ENCODE results near the gene ZNF302. TPM values are rescaled to one million over a fixed set of nuclear protein-coding genes. Genes with fewer than 3 reads are reported as not detected.
"Not testable (repeated sequence)": the region's sequence is repeated elsewhere in the genome, so short reads cannot be mapped to it uniquely, and the experiment has no call there.

ZNF302 gene
- total RNA-seq, 2 donors from 2014 or later, result 14.4 to 17.6 TPM

- not testable (repeated sequence) for H3K9me3 Mint-ChIP-seq; H3K36me3 Mint-ChIP-seq; H3K27ac Mint-ChIP-seq; ATAC-seq; H3K4me3 Mint-ChIP-seq; DNase-seq (ENCODE audit: low spot score); H3K27me3 Mint-ChIP-seq
- H3K4me1 Mint-ChIP-seq (ENCODE audit: low read depth in 2 of 2), result peaks cover 9 to 27% of the 10 kb centered on the region in 2 donors
Measured at GRCh38 chr19:34665275-34665674, 12.2 kb upstream of the ZNF302 start.

- DNase-seq (ENCODE audit: low spot score) (no peak), ATAC-seq (no peak)
- H3K27ac Mint-ChIP-seq, result peak overlapping the region in 1 of 2 donors; percentile 92
- no peaks in the 10 kb centered on the region for H3K9me3 Mint-ChIP-seq
- peaks cover 9 to 27% of the 10 kb centered on the region in 2 donors for H3K4me1 Mint-ChIP-seq (ENCODE audit: low read depth in 2 of 2)
- no peaks in the 10 kb centered on the region for H3K36me3 Mint-ChIP-seq
- H3K4me3 Mint-ChIP-seq, result no peak overlapping the region
- no peaks in the 10 kb centered on the region for H3K27me3 Mint-ChIP-seq
Measured at GRCh38 chr19:34666200-34666957, 11.1 kb upstream of the ZNF302 start.

GRCh38 chr19:34666958-34667265 lies 10.6 kb upstream of the ZNF302 start:
- H3K9me3 Mint-ChIP-seq, result no peaks in the 10 kb centered on the region
- DNase-seq (ENCODE audit: low spot score) (no peak), ATAC-seq (no peak)
- no peaks in the 10 kb centered on the region for H3K27me3 Mint-ChIP-seq
- H3K4me3 Mint-ChIP-seq, result no peak overlapping the region
- peak overlapping the region in 1 of 2 donors; percentile 92 for H3K27ac Mint-ChIP-seq
- H3K36me3 Mint-ChIP-seq, result no peaks in the 10 kb centered on the region
- H3K4me1 Mint-ChIP-seq (ENCODE audit: low read depth in 2 of 2), result peaks cover 9 to 27% of the 10 kb centered on the region in 2 donors

- Mint-ChIP-seq H3K36me3 (no peaks in the 10 kb centered on the region), H3K27ac (peak overlapping the region in 1 of 2 donors; percentile 92), H3K9me3 (no peaks in the 10 kb centered on the region), H3K27me3 (peaks cover 2 to 4% of the 10 kb centered on the region in 2 donors), H3K4me3 (peak overlapping the region; percentile 42), H3K4me1 (ENCODE audit: low read depth in 2 of 2) (peaks cover 9 to 27% of the 10 kb centered on the region in 2 donors)
- ATAC-seq (peak in 1 of 2 donors; percentile 61), DNase-seq (ENCODE audit: low spot score) (no peak)
Measured at GRCh38 chr19:34667349-34668076, 10.0 kb upstream of the ZNF302 start.

GRCh38 chr19:34668077-34668689 lies 9.3 kb upstream of the ZNF302 start:
- peak overlapping the region; percentile 42 for H3K4me3 Mint-ChIP-seq
- not testable (repeated sequence) for ATAC-seq; DNase-seq (ENCODE audit: low spot score); H3K36me3 Mint-ChIP-seq; H3K9me3 Mint-ChIP-seq
- H3K4me1 Mint-ChIP-seq (ENCODE audit: low read depth in 2 of 2), result peaks cover 3 to 21% of the 10 kb centered on the region in 2 donors
- H3K27me3 Mint-ChIP-seq, result peaks cover 8 to 11% of the 10 kb centered on the region in 2 donors
- H3K27ac Mint-ChIP-seq, result peak overlapping the region in 1 of 2 donors; percentile 92

- ATAC-seq; H3K36me3 Mint-ChIP-seq; H3K9me3 Mint-ChIP-seq; DNase-seq (ENCODE audit: low spot score); H3K4me3 Mint-ChIP-seq: not testable (repeated sequence)
- Mint-ChIP-seq H3K27ac (peak overlapping the region in 1 of 2 donors; percentile 23), H3K27me3 (peaks cover 10 to 15% of the 10 kb centered on the region in 2 donors), H3K4me1 (ENCODE audit: low read depth in 2 of 2) (peaks cover 0 to 16% of the 10 kb centered on the region in 2 donors)
Measured at GRCh38 chr19:34668690-34669089, 8.8 kb upstream of the ZNF302 start.

DNA sequence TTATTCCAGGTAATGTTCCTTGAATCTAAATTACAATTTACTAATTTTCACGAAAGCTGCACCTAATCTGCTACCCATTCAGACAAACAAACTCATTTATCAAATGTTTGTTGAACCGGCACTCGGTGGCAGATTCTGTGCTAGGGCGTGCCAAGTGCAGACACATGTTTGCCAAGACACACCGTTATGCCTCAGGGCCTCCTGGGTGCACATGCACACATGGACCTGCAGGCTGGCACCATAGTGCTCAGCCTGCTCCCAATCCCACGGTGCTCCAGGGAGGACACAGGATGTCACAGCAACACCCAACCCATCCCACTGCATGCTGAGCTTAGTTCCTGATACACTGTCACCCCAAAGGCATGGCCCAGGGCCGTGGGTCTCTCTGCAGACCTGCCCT lies 8.2 kb upstream of the ZNF302 start:
- H3K27ac Mint-ChIP-seq, result peak overlapping the region in 1 of 2 donors; percentile 23
- DNase-seq (ENCODE audit: low spot score) (no peak), ATAC-seq (peak in 1 of 2 donors; percentile 14)
- H3K27me3 Mint-ChIP-seq, result peaks cover 10 to 21% of the 10 kb centered on the region in 2 donors
- peaks cover 5% of the 10 kb centered on the region for H3K36me3 Mint-ChIP-seq
- H3K4me3 Mint-ChIP-seq, result no peak overlapping the region
- no peaks in the 10 kb centered on the region for H3K9me3 Mint-ChIP-seq
- H3K4me1 Mint-ChIP-seq (ENCODE audit: low read depth in 2 of 2), result peaks cover 0 to 16% of the 10 kb centered on the region in 2 donors

GRCh38 chr19:34671972-34672371 lies 5.5 kb upstream of the ZNF302 start:
- H3K4me3 Mint-ChIP-seq, result no peak overlapping the region
- no peaks in the 10 kb centered on the region for H3K9me3 Mint-ChIP-seq

GRCh38 chr19:34673590-34673989 lies 3.9 kb upstream of the ZNF302 start:
- H3K27ac Mint-ChIP-seq, result no peak overlapping the region
- peaks cover 8% of the 10 kb centered on the region for H3K36me3 Mint-ChIP-seq
- H3K27me3 Mint-ChIP-seq, result peaks cover 10 to 26% of the 10 kb centered on the region in 2 donors
- H3K4me1 Mint-ChIP-seq (ENCODE audit: low read depth in 2 of 2), result peaks cover 19 to 20% of the 10 kb centered on the region in 2 donors
- ATAC-seq (no peak), DNase-seq (ENCODE audit: low spot score) (no peak)
- H3K4me3 Mint-ChIP-seq, result no peak overlapping the region
- no peaks in the 10 kb centered on the region for H3K9me3 Mint-ChIP-seq

More at GRCh38 chr19:34671972-34672371, 5.5 kb upstream of the ZNF302 start:
- ATAC-seq (no peak), DNase-seq (ENCODE audit: low spot score) (no peak)
- H3K36me3 Mint-ChIP-seq, result peaks cover 8% of the 10 kb centered on the region
- peaks cover 7 to 17% of the 10 kb centered on the region in 2 donors for H3K4me1 Mint-ChIP-seq (ENCODE audit: low read depth in 2 of 2)
- peaks cover 10 to 26% of the 10 kb centered on the region in 2 donors for H3K27me3 Mint-ChIP-seq
- H3K27ac Mint-ChIP-seq, result no peak overlapping the region

DNA sequence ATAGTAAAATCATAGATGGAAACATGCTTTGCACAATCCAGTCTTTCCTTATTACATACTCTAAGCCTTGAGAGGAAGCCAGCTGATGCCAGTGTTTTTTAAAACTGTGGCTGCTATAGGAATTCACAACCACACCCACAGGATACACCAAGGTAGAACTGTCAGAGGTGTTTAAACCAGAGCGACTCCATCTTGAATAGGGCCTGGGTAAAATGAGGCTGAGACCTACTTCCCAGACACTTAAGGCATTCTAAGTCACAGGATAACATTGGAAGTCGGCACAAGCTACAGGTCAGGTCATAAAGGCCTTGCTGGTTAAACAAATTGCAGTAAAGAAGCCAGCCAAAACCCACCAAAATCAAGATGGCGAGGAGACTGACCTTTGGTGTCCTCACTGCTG lies 2.2 kb upstream of the ZNF302 start:
- DNase-seq (ENCODE audit: low spot score) (no peak), ATAC-seq (no peak)
- Mint-ChIP-seq H3K36me3 (peaks cover 22% of the 10 kb centered on the region), H3K9me3 (peaks cover 5% of the 10 kb centered on the region), H3K4me1 (ENCODE audit: low read depth in 2 of 2) (peaks cover 31 to 32% of the 10 kb centered on the region in 2 donors), H3K27ac (no peak overlapping the region), H3K4me3 (no peak overlapping the region), H3K27me3 (peaks cover 10 to 26% of the 10 kb centered on the region in 2 donors)

DNA sequence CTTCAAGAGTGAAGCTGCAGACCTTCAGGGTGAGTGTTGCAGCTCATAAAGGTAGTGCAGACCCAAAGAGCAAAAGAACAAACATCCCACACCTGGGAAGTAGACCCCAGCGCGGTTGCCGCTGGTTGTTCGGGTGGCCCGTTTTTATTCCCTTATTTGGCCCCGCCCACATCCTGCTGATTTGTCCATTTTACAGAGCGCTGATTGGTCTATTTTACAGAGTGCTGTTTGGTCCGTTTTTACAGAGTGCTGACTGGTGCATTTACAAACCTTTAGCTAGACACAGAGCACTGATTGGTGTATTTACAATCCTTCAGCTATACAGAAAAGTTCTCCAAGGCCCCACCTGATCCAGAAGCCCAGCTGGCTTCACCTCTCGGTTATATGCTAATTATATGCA lies 1.6 kb upstream of the ZNF302 start:
- Mint-ChIP-seq H3K36me3 (peaks cover 29% of the 10 kb centered on the region), H3K9me3 (peaks cover 5% of the 10 kb centered on the region), H3K4me1 (ENCODE audit: low read depth in 2 of 2) (peaks cover 31 to 32% of the 10 kb centered on the region in 2 donors), H3K27ac (peak overlapping the region in 1 of 2 donors; percentile 99), H3K4me3 (peak overlapping the region; percentile 94), H3K27me3 (peaks cover 10 to 26% of the 10 kb centered on the region in 2 donors)
- DNase-seq (ENCODE audit: low spot score) (no peak), ATAC-seq (no peak)

- Mint-ChIP-seq H3K4me1 (ENCODE audit: low read depth in 2 of 2) (peaks cover 31 to 32% of the 10 kb centered on the region in 2 donors), H3K9me3 (peaks cover 5% of the 10 kb centered on the region), H3K27me3 (peaks cover 10 to 26% of the 10 kb centered on the region in 2 donors), H3K27ac (peak within 1 kb of the TSS; percentile 99 to 100), H3K4me3 (peak within 1 kb of the TSS; percentile 94), H3K36me3 (peaks cover 30% of the 10 kb centered on the region)
- no peak for DNase-seq (ENCODE audit: low spot score)
- peak; percentile 70 to 73 for ATAC-seq
Measured at GRCh38 chr19:34676697-34677385, 637 bp upstream of the ZNF302 start, which contains the start of gene SCGB2B2. Gene SCGB2B2, minus strand, starts transcription at chr19:34677159. Its CDS starts 82,596 bp downstream, at chr19:34594563.

DNA sequence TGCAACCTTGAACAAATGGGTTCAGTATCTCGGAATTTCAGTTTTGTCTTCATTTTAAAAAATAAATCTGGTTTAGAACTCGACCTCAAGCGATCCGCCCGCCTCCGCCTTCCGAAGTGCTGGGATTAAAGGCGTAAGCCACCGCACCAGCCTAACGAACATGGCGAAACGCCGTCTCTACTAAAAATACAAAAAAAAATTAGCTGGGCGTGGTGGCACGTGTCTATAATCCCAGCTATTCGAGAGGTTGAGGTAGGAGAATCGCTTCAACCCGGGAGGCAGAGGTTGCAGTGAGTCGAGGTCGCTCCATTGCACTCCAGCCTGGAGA lies 571 bp downstream of the ZNF302 start:
- Mint-ChIP-seq H3K36me3 (peaks cover 37% of the 10 kb centered on the region), H3K27ac (peak overlapping the region; percentile 99 to 100), H3K4me1 (ENCODE audit: low read depth in 2 of 2) (peaks cover 31 to 32% of the 10 kb centered on the region in 2 donors), H3K27me3 (peaks cover 3 to 16% of the 10 kb centered on the region in 2 donors), H3K9me3 (peaks cover 8% of the 10 kb centered on the region), H3K4me3 (peak overlapping the region; percentile 94)
- no peak for ATAC-seq
- DNase-seq (ENCODE audit: low spot score), result no peak
